Upper lobe of left lung (tissue), 4 donors: ENCODE data around the gene KANSL1.

ENCODE experiments used
- POLR2A ChIP-seq, 4 donors: fragments of 450-650 bp; IDR thresholded peaks; one replicate each; pipeline ENCODE4 v1.5.1; 2016 to 2017; ENCODE audit warnings: antibody characterized with exemption in 4 of 4, mild to moderate bottlenecking in 2 of 4
- POLR2AphosphoS5 ChIP-seq, 2 donors: sonication (generic); formaldehyde crosslinking; IDR thresholded peaks; one replicate each; pipeline ENCODE4 v1.5.1; 2017; ENCODE audit warnings: antibody characterized with exemption in 2 of 2
- TF ChIP-seq, protein P1 (sequence below), 6 experiments: fragments of 450-650 bp in 4 of 6; fragments of 200-600 bp in 2 of 6; sonication (generic) in 2 of 6; IDR thresholded peaks; one replicate each; pipeline ENCODE4 v1.5.1; 2016 to 2019; ENCODE audit warnings: antibody characterized with exemption in 6 of 6

GRCh38 chr17:46121165-46121764 lies 72.0 kb downstream of the KANSL1 start:
- TF ChIP-seq, protein P1, sequence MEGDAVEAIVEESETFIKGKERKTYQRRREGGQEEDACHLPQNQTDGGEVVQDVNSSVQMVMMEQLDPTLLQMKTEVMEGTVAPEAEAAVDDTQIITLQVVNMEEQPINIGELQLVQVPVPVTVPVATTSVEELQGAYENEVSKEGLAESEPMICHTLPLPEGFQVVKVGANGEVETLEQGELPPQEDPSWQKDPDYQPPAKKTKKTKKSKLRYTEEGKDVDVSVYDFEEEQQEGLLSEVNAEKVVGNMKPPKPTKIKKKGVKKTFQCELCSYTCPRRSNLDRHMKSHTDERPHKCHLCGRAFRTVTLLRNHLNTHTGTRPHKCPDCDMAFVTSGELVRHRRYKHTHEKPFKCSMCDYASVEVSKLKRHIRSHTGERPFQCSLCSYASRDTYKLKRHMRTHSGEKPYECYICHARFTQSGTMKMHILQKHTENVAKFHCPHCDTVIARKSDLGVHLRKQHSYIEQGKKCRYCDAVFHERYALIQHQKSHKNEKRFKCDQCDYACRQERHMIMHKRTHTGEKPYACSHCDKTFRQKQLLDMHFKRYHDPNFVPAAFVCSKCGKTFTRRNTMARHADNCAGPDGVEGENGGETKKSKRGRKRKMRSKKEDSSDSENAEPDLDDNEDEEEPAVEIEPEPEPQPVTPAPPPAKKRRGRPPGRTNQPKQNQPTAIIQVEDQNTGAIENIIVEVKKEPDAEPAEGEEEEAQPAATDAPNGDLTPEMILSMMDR (IDR thresholded peaks at IDR 0.05): no peak
- no peak for TF ChIP-seq POLR2AphosphoS5 (IDR thresholded peaks at IDR 0.05)
- TF ChIP-seq POLR2A (IDR thresholded peaks at IDR 0.05): no peak
